OCI-LY7 (cell line): ENCODE data around the gene ENO4. TPM values are rescaled to one million over a fixed set of nuclear protein-coding genes. Genes with fewer than 3 reads are reported as not detected.
A peak's percentile ranks its signal among the peaks of the same experiment; 100 is the strongest.

ENCODE experiments used
- BruUV-seq: library from RNA; stranded (reverse); fragments of 400-500 nt; replicated peaks from 2 replicates; lab custom pipeline; 2021; lab: Mats Ljungman, UMichigan
- CTCF ChIA-PET: fragments of 300-600 bp; sonication (Branson Sonifier 250); formaldehyde crosslinking; loops from one replicate; lab custom pipeline; 2022; ENCODE audit warnings: antibody characterized with exemption; ENCODE audit not compliant: unreplicated experiment; lab: Charles Lee
- POLR2A ChIA-PET: fragments of 300-600 bp; sonication (Branson Sonifier 250); formaldehyde crosslinking; loops from one replicate; lab custom pipeline; 2022; ENCODE audit warnings: antibody characterized with exemption; lab: Charles Lee
- DNase-seq: peaks from one replicate; pipeline ENCODE4 v3.0.0-alpha.2; 2015; ENCODE audit warnings: low spot score
- H2AFZ ChIP-seq: fragments of 200-600 bp; sonication (generic), shearing (Covaris generic); 2 replicates; pipeline ENCODE4 v1.6.1; 2014; ENCODE audit warnings: mild to moderate bottlenecking, antibody characterized with exemption, low read length, moderate library complexity
- H3K27ac ChIP-seq: fragments of 200-600 bp; sonication (generic); 2 replicates; pipeline ENCODE4 v1.5.1; 2014; ENCODE audit warnings: mixed run types, low read depth, mild to moderate bottlenecking, moderate library complexity, low read length, inconsistent platforms; ENCODE audit not compliant: poor library complexity, severe bottlenecking
- H3K36me3 ChIP-seq: fragments of 200-600 bp; sonication (generic); 2 replicates; pipeline ENCODE4 v1.6.1; 2014; ENCODE audit warnings: mild to moderate bottlenecking, antibody characterized with exemption, low read length, moderate library complexity, mixed read lengths; ENCODE audit not compliant: insufficient read depth
- H3K4me1 ChIP-seq: fragments of 200-600 bp; sonication (generic); 2 replicates; pipeline ENCODE4 v1.5.1; 2014; ENCODE audit warnings: mild to moderate bottlenecking, low read length; ENCODE audit not compliant: insufficient read depth, poor library complexity, severe bottlenecking
- H3K4me2 ChIP-seq: fragments of 200-600 bp; sonication (generic); 2 replicates; pipeline ENCODE4 v1.6.1; 2014; ENCODE audit warnings: mild to moderate bottlenecking, low read length
- H3K4me3 ChIP-seq: fragments of 200-600 bp; sonication (generic); 2 replicates; pipeline ENCODE4 v1.5.1; 2014; ENCODE audit warnings: mild to moderate bottlenecking, low read depth, low read length; ENCODE audit not compliant: poor library complexity, severe bottlenecking
- H3K79me2 ChIP-seq: fragments of 200-600 bp; sonication (generic); 2 replicates; pipeline ENCODE4 v1.6.1; 2016; ENCODE audit warnings: low read depth, mild to moderate bottlenecking, low read length, moderate library complexity, mixed read lengths; ENCODE audit not compliant: insufficient read depth
- H3K9me2 ChIP-seq: fragments of 200-600 bp; sonication (generic); 2 replicates; pipeline ENCODE4 v1.6.1; 2016; ENCODE audit warnings: mild to moderate bottlenecking, low read length, mixed read lengths; ENCODE audit not compliant: insufficient read depth
- H3K9me3 ChIP-seq: fragments of 200-600 bp; sonication (generic); 2 replicates; pipeline ENCODE4 v1.6.1; 2014; ENCODE audit warnings: mild to moderate bottlenecking, mixed run types, low read length, mixed read lengths
- H4K20me1 ChIP-seq: fragments of 200-600 bp; sonication (generic); 2 replicates; pipeline ENCODE4 v1.6.1; 2014; ENCODE audit warnings: mild to moderate bottlenecking, antibody characterized with exemption, low read length, moderate library complexity, mixed read lengths; ENCODE audit not compliant: insufficient read depth
- CTCF ChIP-seq: fragments of 200-600 bp; sonication (generic); conservative IDR thresholded peaks from 2 replicates; pipeline ENCODE4 v1.5.1; 2014; ENCODE audit warnings: mild to moderate bottlenecking, antibody characterized with exemption, low read length, moderate library complexity, mixed read lengths
- EZH2phosphoT487 ChIP-seq: fragments of 200-600 bp; sonication (generic); IDR thresholded peaks from 2 replicates; pipeline ENCODE4 v1.6.1; 2018; ENCODE audit warnings: low read depth, borderline replicate concordance, mild to moderate bottlenecking, mixed run types, antibody characterized with exemption, low read length, moderate library complexity, mixed read lengths
- intact Hi-C: fragments of 100-400 bp; cut with micrococcal nuclease; formaldehyde crosslinking; loops from one replicate; pipeline ENCODE4 v1.10.0; 2022; ENCODE audit not compliant: unreplicated experiment
- total RNA-seq, 2 experiments: library from RNA; depleted of rRNA in 1 of 2; stranded (reverse); fragments of >200 nt in 1 of 2; shearing (Covaris generic) in 1 of 2; gene quantifications; 2 replicates each; pipeline ENCODE4 v1.2.3, GENCODE V29; 2014 to 2022

The ENO4 gene
- total RNA-seq, 2 experiments from 2014 or later = not detected

GRCh38 chr10:116850058-116850611, 836 bp downstream of the ENO4 start:
- POLR2A ChIA-PET = interaction anchor here (0.5 to 1.0 kb wide), 3 partner anchors 13 to 343 kb away, joined by 3 to 4 read pairs (median 3); no protein-coding TSS in a partner anchor

GRCh38 chr10:116852246-116852645, 2.9 kb downstream of the ENO4 start:
- H3K4me2 ChIP-seq = no peak overlapping the region
- H3K79me2 ChIP-seq = no peaks in the 10 kb centered on the region
- intact Hi-C loops = no loop called here
- ChIA-PET CTCF (no interaction called here), POLR2A (interaction anchor here (0.6 kb wide), 1 partner anchor 13 kb away, joined by 5 read pairs; no protein-coding TSS in a partner anchor)
- no peak overlapping the region for H2AFZ ChIP-seq
- no peaks in the 10 kb centered on the region for H3K36me3 ChIP-seq
- no peaks in the 10 kb centered on the region for H3K9me2 ChIP-seq
- H4K20me1 ChIP-seq = no peaks in the 10 kb centered on the region
- no peak overlapping the region for H3K27ac ChIP-seq
- no TSS peak for BruUV-seq
- no peaks in the 10 kb centered on the region for H3K9me3 ChIP-seq
- TF ChIP-seq CTCF (no peak), EZH2phosphoT487 (no peak)
- H3K4me1 ChIP-seq = no peaks in the 10 kb centered on the region
- H3K4me3 ChIP-seq = no peak overlapping the region
- no peak for DNase-seq

More at GRCh38 chr10:116850058-116850611, 836 bp downstream of the ENO4 start:
- Histone ChIP-seq H3K9me2 (no peaks in the 10 kb centered on the region), H3K4me3 (no peak overlapping the region), H4K20me1 (no peaks in the 10 kb centered on the region), H3K9me3 (no peaks in the 10 kb centered on the region), H3K4me1 (no peaks in the 10 kb centered on the region), H3K27ac (no peak overlapping the region), H2AFZ (no peak overlapping the region), H3K36me3 (no peaks in the 10 kb centered on the region), H3K79me2 (no peaks in the 10 kb centered on the region), H3K4me2 (peak overlapping the region; percentile 45; the same call in 1 of the 2 replicates)
- CTCF ChIA-PET = no interaction called here
- TF ChIP-seq EZH2phosphoT487 (no peak), CTCF (no peak)
- BruUV-seq = no TSS peak
- no peak for DNase-seq
- intact Hi-C loops = no loop called here

GRCh38 chr10:116853287-116853686, 4.0 kb downstream of the ENO4 start:
- H3K4me1 ChIP-seq = no peaks in the 10 kb centered on the region
- ChIA-PET CTCF (no interaction called here), POLR2A (interaction anchor here (0.7 to 1.4 kb wide), 3 partner anchors 13 to 51 kb away, joined by 4 to 5 read pairs (median 5); no protein-coding TSS in a partner anchor)
- H3K4me2 ChIP-seq = no peak overlapping the region
- no peaks in the 10 kb centered on the region for H3K9me2 ChIP-seq
- no peak overlapping the region for H3K27ac ChIP-seq
- H2AFZ ChIP-seq = no peak overlapping the region
- H3K79me2 ChIP-seq = no peaks in the 10 kb centered on the region
- H3K36me3 ChIP-seq = no peaks in the 10 kb centered on the region
- DNase-seq = no peak
- intact Hi-C loops = no loop called here
- H4K20me1 ChIP-seq = no peaks in the 10 kb centered on the region
- no TSS peak for BruUV-seq
- no peaks in the 10 kb centered on the region for H3K9me3 ChIP-seq
- H3K4me3 ChIP-seq = no peak overlapping the region
- no peak for TF ChIP-seq EZH2phosphoT487
- TF ChIP-seq CTCF = no peak
